H1 (cell line): Measurements from ENCODE around the gene DCHS1. TPM values are rescaled to one million over a fixed set of nuclear protein-coding genes. Genes with fewer than 3 reads are reported as not detected.

Experiments
- CBX5 ChIP-seq: fragments of 300-800, 300-1000 bp; sonication (generic); IDR thresholded peaks from 2 replicates; pipeline ENCODE4 v1.7.1; 2016; ENCODE audit warnings: antibody characterized with exemption, low read length, low read depth
- CHD7 ChIP-seq: fragments of 300-600 bp; sonication (generic); IDR thresholded peaks from 2 replicates; pipeline ENCODE4 v1.7.1; 2012; ENCODE audit warnings: low read length, moderate library complexity, mild to moderate bottlenecking, inconsistent platforms; ENCODE audit not compliant: insufficient replicate concordance
- EGR1 ChIP-seq: IDR thresholded peaks from 2 replicates; pipeline ENCODE4 v1.6.1; 2011; ENCODE audit warnings: low read depth, low read length, borderline replicate concordance
- KDM4A ChIP-seq: IDR thresholded peaks from one replicate; pipeline ENCODE4 v1.7.1; 2012; ENCODE audit warnings: low read depth, mild to moderate bottlenecking, moderate library complexity, low read length, inconsistent platforms; ENCODE audit not compliant: severe bottlenecking
- KDM5A ChIP-seq: fragments of 200-600 bp; IDR thresholded peaks from 2 replicates; pipeline ENCODE4 v1.7.1; 2012; ENCODE audit warnings: mild to moderate bottlenecking, low read length, inconsistent platforms, mixed read lengths
- MAFK ChIP-seq: IDR thresholded peaks from 2 replicates; pipeline ENCODE4 v1.6.1; 2012; ENCODE audit warnings: low read depth, mild to moderate bottlenecking, improper control_type of control experiment, low read length
- NRF1 ChIP-seq: IDR thresholded peaks from 2 replicates; pipeline ENCODE4 v1.6.1; 2011; ENCODE audit warnings: mild to moderate bottlenecking, low read depth, low read length, improper control_type of control experiment
- SIN3A ChIP-seq, 2 experiments: IDR thresholded peaks in 1 of 2; conservative IDR thresholded peaks in 1 of 2; 2 replicates each; pipeline ENCODE4 v1.6.1; 2011 to 2012; ENCODE audit warnings: low read length in 2 of 2, improper control_type of control experiment in 1 of 2, low read depth in 1 of 2, mild to moderate bottlenecking in 1 of 2
- SP1 ChIP-seq: IDR thresholded peaks from 2 replicates; pipeline ENCODE4 v1.6.1; 2011; ENCODE audit warnings: low read depth, low read length
- TAF1 ChIP-seq: IDR thresholded peaks from 2 replicates; pipeline ENCODE4 v1.6.1; 2011; ENCODE audit warnings: mild to moderate bottlenecking, low read depth, low read length
- polyA plus RNA-seq, 7 experiments: library from polyadenylated mRNA; depleted of rRNA in 3 of 7; stranded (reverse) in 5 of 7; unstranded in 2 of 7; fragments of >200 nt in 5 of 7; fragments of 200-250 nt in 2 of 7; gene quantifications; 1 replicate in 5 of 7; 2 replicates in 1 of 7; 4 replicates in 1 of 7; pipeline versions ENCODE4 v1.2.1 to v1.2.3, GENCODE V29; 2011 to 2013; ENCODE audit warnings: missing spikeins in 2 of 7, mixed read lengths in 2 of 7
- total RNA-seq: library from RNA; stranded (reverse); fragmentation: NEBNext Ultra II Directional; extraction: Animal tissue kit (Norgen Biotek cat#: 25700); gene quantifications from 2 replicates; pipeline ENCODE4 v1.2.1, GENCODE V29; 2021

DCHS1 gene
- total and polyA plus RNA-seq, 2 of the 8 experiments (the other 6 are each of a cell fraction or from before 2014, with no cell fraction given) = 8.2 to 10.5 TPM

- TF ChIP-seq CHD7 = no peak
- TF ChIP-seq SIN3A (conservative IDR thresholded peaks at IDR 0.05 in 1 of 2, IDR thresholded peaks at IDR 0.05 in 1 of 2; ENCODE audit: low read depth in 1 of 2, low read length in 2 of 2) = peak; percentile 98 to 99
- TF ChIP-seq KDM4A = peak; percentile 73
- no peak for TF ChIP-seq MAFK
- TF ChIP-seq TAF1 = peak; percentile 76
- peak; percentile 88 for TF ChIP-seq EGR1
- TF ChIP-seq CBX5 = no peak
- 0 out of 2 replicates have a peak, but pooled peaks have one; percentile 7 for TF ChIP-seq KDM5A
- TF ChIP-seq NRF1 = no peak
- 0 out of 2 replicates have a peak, but pooled peaks have one; percentile 45 for TF ChIP-seq SP1
Measured at GRCh38 chr11:6603287-6604080, 52.1 kb downstream of the DCHS1 start, which contains the start of the genes ILK and RRP8 (continued).
